ENCODE measurements around the gene NRXN3. TPM values are rescaled to one million over a fixed set of nuclear protein-coding genes. Genes with fewer than 3 reads are reported as not detected.

Gene NRXN3
- total and polyA plus RNA-seq, 2 of the 4 experiments (the other 2 are of a cell fraction) = 4.8 to 25.1 TPM

DNA sequence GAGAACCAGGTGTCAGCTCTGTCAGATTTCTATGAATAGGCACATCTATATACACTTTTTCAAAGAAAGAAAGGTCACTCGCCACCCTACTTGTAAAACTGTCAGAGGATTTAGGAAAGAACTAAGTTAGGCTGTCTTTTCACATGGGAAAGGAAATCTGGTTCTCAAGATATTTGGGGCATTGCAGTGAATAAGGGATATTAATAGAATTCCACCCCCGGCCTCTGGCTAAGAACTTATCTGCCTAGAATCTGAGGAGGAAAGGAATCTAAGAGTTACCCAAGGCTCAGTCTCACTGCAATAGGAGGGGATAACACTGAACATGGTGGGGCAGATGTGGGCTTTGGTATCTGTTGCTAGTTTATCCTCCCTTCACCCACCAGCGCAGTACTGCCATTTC, 677.6 kb downstream of the NRXN3 start:
- DNase-seq = no peak
- Histone ChIP-seq H3K56ac (ENCODE audit: extremely low read depth, insufficient read depth, low read length) (no peak overlapping the region), H3K4me1 (ENCODE audit: control insufficient read depth, insufficient read depth, low read length) (no peaks in the 10 kb centered on the region), H3K27me3 (ENCODE audit: control insufficient read depth, insufficient read depth, low read length) (no peaks in the 10 kb centered on the region), H2BK5ac (ENCODE audit: low read depth, low read length, poor library complexity, severe bottlenecking) (no peak overlapping the region), H3K79me1 (ENCODE audit: low read depth in 1 of 2, low read length in 2 of 2) (no peaks in the 10 kb centered on the region), H2BK15ac (ENCODE audit: low read depth, low read length) (no peak overlapping the region), H2BK20ac (ENCODE audit: low read depth, low read length) (no peak overlapping the region), H3K27ac (ENCODE audit: insufficient read depth, low read length) (no peak overlapping the region), H3K9me3 (ENCODE audit: control insufficient read depth, insufficient read depth, low read length) (no peaks in the 10 kb centered on the region), H2AK5ac (ENCODE audit: low read depth, low read length) (no peak overlapping the region), H3K9ac (ENCODE audit: low read depth, low read length) (no peak overlapping the region), H3K14ac (replicated peaks; ENCODE audit: low read depth, low read length) (no peak overlapping the region), H3K4me2 (ENCODE audit: low read depth, low read length) (no peak overlapping the region), H3K36me3 (ENCODE audit: control insufficient read depth, insufficient read depth, low read length) (no peaks in the 10 kb centered on the region), H2BK120ac (ENCODE audit: low read depth, low read length) (no peak overlapping the region), H4K8ac (ENCODE audit: low read depth in 2 of 2, low read length in 2 of 2) (no peak overlapping the region), H3K9me1 (ENCODE audit: insufficient read depth, low read length) (no peaks in the 10 kb centered on the region), H3K4me3 (ENCODE audit: insufficient read depth, low read depth, low read length) (no peak overlapping the region), H4K20me1 (ENCODE audit: insufficient read depth, low read length) (no peaks in the 10 kb centered on the region), H3K4ac (ENCODE audit: low read depth, low read length) (no peak overlapping the region), H3K23ac (ENCODE audit: low read depth, low read length) (no peak overlapping the region), H3K18ac (ENCODE audit: low read depth, low read length) (no peak overlapping the region), H2AK9ac (replicated peaks; ENCODE audit: low read depth, low read length, poor library complexity) (no peak overlapping the region), H4K5ac (ENCODE audit: low read depth, low read length) (no peak overlapping the region), H2AFZ (replicated peaks; ENCODE audit: low read length, poor library complexity) (no peak overlapping the region), H4K91ac (ENCODE audit: insufficient read depth, low read depth, low read length) (no peak overlapping the region)
- intact Hi-C loops (cut with micrococcal nuclease) = loop anchor here (5.0 kb wide), 1 partner anchor 986 kb away; no protein-coding TSS in a partner anchor
- in situ Hi-C loops (cut with MboI; ENCODE audit: low sequenced_read_pairs) = loop anchor here (25.0 kb wide), 1 partner anchor 986 kb away; no protein-coding TSS in a partner anchor
- TF ChIP-seq, protein P1, sequence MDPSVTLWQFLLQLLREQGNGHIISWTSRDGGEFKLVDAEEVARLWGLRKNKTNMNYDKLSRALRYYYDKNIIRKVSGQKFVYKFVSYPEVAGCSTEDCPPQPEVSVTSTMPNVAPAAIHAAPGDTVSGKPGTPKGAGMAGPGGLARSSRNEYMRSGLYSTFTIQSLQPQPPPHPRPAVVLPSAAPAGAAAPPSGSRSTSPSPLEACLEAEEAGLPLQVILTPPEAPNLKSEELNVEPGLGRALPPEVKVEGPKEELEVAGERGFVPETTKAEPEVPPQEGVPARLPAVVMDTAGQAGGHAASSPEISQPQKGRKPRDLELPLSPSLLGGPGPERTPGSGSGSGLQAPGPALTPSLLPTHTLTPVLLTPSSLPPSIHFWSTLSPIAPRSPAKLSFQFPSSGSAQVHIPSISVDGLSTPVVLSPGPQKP (IDR thresholded peaks at IDR 0.05; ENCODE audit: borderline replicate concordance, low read depth, low read length) = no peak
- TF ChIP-seq RFX5 (IDR thresholded peaks at IDR 0.05; ENCODE audit: low read depth, low read length) (no peak), POLR2A (IDR thresholded peaks at IDR 0.05; ENCODE audit: low read depth, low read length) (no peak), MAFK (IDR thresholded peaks at IDR 0.05; ENCODE audit: low read depth, low read length) (no peak), CEBPB (IDR thresholded peaks at IDR 0.05; ENCODE audit: low read depth, low read length) (no peak), BHLHE40 (IDR thresholded peaks at IDR 0.05; ENCODE audit: low read depth, low read length) (no peak), FOS (IDR thresholded peaks at IDR 0.05; ENCODE audit: low read depth, low read length) (no peak), RCOR1 (IDR thresholded peaks at IDR 0.05; ENCODE audit: insufficient replicate concordance, low read length) (no peak), SMC3 (IDR thresholded peaks at IDR 0.05; ENCODE audit: low read depth, low read length) (no peak)
- ChIA-PET CTCF (interaction anchor here (0.5 to 0.9 kb wide), 3 partner anchors 9 to 811 kb away, joined by 3 read pairs; no protein-coding TSS in a partner anchor), POLR2A (ENCODE audit: unreplicated experiment) (no interaction called here)
- ATAC-seq (ENCODE audit: low read depth) = no peak
- 100% methylated on average over 1 of the region's 3 CpGs; no CpG with 5 or more reads in 1 of the 2 experiments for WGBS, 2 experiments (ENCODE audit: extremely low coverage in 2 of 2, insufficient read length in 1 of 2)
- dilution Hi-C loops (cut with HindIII; ENCODE audit: low sequenced_read_pairs, unreplicated experiment) = no loop called here
- BruUV-seq (replicated peaks) = no TSS peak

Data from IMR-90 (cell line).